ENCODE measurements around the gene CDKN1A.

CDKN1A gene

DNA sequence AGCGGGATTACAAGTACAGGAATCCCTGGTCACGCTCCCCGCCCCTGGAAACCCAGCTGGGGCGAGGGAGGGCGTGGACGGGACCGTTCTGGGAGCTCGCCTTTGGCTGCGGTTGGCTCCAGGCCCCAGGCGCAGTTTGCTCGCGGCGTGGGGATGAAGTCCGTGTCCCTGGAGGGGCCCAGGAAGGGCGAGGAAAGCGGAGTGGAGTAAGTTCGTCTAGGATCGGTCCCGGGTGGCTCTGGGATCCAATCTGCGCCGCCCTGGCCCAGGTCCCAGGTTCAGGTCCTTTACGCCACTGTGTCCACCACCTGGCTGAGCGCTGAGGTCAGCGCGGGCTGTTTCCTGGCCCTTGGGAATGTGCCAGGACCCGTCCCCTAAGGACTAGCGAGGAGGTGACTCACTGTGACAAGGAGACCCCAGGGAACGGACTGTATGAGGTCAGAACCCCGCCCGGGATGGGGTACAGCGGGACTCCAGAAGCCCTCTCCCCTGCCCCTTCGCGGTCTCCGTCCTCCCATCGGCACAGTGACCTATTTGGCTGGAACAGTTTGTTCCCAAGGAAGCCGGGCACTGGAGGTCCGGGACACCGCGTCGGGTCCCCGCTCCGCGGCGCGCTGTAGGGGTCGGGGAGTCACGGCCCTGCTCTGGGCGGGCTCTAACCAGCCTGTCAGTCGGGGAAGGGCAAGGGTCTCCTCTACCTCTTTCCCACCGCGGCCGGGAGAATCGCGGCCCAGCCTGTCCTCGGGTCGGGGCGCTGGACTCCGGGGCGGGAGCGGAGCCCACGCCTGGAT lies 724 bp downstream of the CDKN1A start:
- DNase-seq: peak; percentile 57

DNA sequence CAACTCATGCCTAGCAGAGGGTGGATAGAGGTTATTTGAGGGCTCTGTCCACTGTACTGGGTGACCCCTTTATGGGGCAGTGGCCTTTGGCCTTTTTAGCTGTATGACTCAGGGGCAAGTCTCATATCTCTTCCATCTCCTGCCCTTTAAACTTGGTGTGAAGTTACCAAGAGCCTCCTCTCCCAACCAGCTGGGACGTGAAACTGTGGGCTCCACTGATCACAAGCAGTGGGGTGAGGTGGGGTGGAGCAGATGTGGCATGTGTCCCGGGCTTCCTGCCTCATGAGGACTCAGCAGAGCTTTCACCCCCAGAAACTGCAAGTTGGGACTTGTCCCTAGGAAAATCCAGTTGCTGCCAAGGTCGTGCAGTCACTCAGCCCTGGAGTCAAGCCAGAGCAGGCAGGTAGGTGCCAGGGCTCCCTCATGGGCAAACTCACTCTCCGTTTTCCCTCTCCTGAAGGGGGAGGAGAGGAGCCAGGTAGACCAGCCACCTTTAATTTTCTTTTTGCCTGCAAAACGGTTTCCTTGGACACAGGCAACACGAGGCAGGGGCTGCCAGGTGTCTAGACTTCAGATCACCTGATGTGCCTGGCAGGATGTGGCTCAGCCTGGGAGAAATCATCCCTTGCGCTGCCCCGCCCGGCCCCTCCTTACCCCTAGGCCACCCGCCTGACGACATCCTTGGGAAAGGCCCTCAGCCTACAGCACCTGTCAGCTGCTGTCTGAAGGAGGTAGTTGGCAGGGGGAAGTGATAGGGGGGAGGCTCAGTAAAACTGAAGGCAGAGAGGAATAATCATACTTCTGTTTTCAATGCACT lies 4.0 kb downstream of the CDKN1A start:
- peak; percentile 95 for DNase-seq

DNA sequence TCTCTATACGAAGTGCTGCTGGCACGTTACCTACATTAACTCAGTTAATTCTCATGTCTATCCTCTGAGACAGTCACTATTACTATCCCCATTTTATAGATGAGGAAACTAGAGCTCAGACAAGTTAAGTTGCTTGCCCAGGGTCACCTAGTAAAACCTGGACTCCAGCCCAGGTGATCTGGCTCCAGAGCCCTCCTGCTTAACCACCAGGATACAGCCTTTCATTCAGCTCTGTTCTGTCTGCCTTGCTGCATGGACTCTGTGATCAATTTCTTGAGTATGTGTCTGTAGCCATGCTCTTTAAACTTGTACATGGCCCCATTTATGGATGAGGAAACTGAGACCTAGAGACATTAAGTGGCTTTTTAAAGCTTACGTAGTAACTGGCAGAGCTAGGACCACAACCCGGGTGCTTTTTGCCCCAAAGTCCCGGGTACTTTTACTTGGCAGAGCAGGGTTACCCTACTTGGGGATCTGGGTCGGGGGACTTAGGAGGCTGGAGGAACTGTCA lies 4.7 kb downstream of the CDKN1A start:
- no peak for DNase-seq

- DNase-seq: no peak
These were observed 5.3 kb downstream of the CDKN1A start for GRCh38 chr6:36683656-36684446.

DNA sequence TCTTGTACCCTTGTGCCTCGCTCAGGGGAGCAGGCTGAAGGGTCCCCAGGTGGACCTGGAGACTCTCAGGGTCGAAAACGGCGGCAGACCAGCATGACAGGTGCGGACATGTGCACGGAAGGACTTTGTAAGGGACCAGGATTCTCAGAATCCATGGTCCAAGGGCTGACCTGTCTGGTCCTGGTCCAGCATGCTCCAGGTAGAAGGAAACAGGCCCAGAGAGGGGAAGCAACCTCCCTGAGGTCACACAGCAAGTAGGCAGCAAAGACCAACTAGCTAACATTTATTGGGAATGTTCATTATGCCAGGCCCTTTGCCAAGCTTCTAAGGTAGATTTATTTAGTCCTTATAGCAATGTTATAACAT lies 5.9 kb downstream of the CDKN1A start:
- DNase-seq: no peak

DNA sequence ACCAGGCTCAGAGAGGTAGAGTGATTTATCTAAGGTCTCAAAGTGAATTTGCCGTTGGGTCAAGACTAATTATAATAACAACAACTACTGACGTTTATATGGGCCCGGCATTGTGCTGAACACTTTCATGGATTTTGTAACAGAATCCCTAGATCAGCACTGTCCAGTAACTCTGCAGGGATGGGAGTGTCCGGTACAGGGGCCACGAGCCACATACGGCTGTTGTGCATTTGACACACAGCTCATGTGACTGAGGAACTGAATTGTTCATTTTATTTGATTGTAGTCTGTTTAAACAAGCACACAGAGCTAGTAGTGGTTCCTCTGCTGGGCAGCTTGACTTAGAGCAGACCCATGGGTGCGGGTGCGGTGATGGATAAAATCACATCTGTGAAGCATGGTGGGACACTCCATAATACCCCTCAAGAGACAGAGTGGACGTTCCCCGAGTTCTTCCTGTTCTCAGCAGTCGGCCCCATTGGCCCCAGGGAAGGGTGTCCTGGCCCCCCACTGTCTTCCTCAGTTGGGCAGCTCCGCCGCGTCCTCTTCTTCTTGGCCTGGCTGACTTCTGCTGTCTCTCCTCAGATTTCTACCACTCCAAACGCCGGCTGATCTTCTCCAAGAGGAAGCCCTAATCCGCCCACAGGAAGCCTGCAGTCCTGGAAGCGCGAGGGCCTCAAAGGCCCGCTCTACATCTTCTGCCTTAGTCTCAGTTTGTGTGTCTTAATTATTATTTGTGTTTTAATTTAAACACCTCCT lies 6.8 kb downstream of the CDKN1A start:
- DNase-seq: no peak

- no peak for DNase-seq
These were observed 7.6 kb downstream of the CDKN1A start for GRCh38 chr6:36685926-36686667.

- DNase-seq: no peak
These were observed 8.4 kb downstream of the CDKN1A start for GRCh38 chr6:36686668-36687513.

GRCh38 chr6:36688063-36688738 lies 9.7 kb downstream of the CDKN1A start:
- DNase-seq: no peak

DNA sequence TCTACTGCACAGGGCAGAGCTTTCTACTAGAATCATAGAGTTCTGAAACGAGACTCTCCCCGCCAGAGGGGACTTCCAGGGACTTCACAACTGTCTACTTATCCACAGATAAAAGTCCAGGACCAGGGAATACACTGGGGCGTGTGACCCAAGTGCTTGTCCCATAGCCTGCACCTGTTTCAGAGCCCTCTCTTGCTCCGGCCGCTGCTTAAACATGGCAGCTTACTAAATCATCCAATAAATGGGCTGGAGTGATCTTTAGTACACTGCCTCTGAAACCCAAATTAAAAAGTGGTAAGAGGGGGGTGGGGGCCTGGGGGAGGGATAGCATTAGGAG lies 10.2 kb downstream of the CDKN1A start:
- no peak for DNase-seq

GRCh38 chr6:36691011-36691410 lies 12.5 kb downstream of the CDKN1A start:
- no peak for DNase-seq

- no peak for DNase-seq
These were observed 13.1 kb downstream of the CDKN1A start for GRCh38 chr6:36691612-36692011.

GRCh38 chr6:36692220-36692619 lies 13.7 kb downstream of the CDKN1A start:
- peak; percentile 61 for DNase-seq

DNA sequence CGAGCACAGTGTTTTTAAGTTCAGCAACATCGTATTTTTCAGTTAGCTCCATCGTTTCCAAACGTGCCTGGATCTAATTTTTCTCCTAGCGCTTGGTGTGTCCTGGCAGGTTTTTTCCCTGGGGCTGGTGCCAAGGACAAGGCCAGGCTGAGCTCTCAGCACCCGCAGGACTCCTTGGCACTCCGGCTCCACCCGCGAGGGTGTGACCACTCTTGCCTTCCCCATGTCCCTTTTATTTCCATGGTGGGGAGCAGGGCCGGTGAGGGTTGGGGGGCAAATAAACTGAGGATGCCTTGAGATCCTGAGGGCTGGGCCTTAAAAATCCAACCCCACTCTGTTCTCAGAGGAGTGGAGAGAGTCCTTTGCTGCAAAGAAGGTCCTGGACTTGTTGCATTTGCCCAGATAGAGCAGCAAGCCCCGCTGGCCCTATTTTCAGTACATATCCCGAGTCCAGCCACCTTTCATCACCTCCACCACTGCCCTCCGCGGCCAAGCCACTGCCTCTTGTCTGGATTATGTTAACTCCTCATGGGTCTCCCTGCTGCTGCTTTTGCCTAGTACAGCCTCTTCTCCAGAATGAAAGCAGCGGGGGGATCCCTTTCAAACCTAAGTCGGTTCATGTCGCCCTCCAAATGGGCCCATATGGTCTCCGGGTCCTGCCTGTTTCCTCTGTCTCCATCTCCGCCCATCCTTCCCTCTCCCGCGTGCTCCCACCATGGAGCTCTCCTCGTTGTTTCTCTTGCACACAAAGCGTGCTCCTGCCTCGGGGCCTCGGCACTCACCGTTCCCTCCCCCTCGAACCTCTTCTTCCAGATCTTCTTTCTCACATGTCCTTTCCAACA lies 14.6 kb downstream of the CDKN1A start:
- DNase-seq: no peak

DNA sequence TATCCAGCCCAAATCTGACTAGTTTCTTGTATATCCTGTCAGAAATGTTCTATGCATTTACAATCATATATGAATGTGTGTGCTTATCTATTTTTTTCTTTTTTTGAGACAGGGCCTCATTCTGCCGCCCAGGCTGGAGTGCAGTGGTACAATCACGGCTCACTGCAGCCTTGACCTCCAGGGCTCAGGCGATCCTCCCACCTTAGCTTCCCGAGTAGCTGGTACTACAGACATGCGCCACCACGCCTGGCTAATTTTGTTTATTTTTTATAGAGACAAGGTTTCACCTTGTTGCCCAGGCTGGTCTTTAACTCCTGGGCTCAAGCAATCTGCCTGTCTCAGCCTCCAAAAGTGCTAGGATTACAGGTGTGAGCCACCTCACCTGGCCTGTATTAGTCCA lies 16.1 kb downstream of the CDKN1A start:
- DNase-seq: no peak

DNA sequence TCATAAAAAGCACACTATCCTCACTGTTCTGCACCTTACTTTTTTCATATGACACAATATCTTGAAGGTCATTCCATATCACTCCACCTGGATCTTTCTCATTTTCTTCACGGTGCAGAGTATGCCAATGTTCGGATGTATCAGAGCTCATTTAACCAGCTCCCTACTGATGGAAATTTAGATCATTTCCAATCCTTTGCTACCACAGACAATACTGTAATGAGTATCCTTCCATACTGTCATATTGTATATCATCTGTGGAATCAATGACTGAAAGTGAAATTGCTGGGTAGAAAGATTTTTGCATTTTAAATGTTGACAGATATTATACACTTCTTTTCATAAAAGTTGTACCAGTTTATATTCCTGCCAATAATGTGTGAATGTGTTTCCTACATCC lies 16.9 kb downstream of the CDKN1A start:
- no peak for DNase-seq

DNA sequence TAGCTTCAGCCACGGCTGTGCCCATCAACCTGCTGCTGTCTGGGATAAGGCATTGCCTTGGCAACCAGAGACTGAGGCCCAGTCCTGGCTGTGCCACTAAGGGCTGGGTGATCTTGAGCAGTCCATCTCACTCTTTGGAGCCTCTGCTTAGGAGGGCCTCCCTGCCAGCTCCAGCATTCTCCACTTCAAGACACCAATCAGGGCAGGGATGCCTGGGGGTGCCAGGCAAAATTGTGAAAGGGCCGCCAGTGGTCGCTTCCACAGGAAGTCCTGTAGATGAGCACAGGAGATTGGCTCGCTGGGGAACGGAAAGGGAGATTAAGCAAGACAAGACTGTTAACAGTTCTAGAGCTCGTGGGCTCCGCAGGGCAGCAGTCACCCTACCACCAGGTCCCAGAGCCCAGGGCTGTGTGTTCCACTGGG lies 19.0 kb downstream of the CDKN1A start, which contains the start of gene RAB44:
RAB44 (plus strand) TSS at position 346 of the 423 bp plus-strand sequence. CDS start 6,410 bp downstream, outside the sequence.
- DNase-seq: no peak

GRCh38 chr6:36698196-36698595 lies 19.7 kb downstream of the CDKN1A start:
- no peak for DNase-seq

GRCh38 chr6:36698871-36699271 lies 20.4 kb downstream of the CDKN1A start:
- no peak for DNase-seq
